Activated T-cell treated with anti-CD3 and anti-CD28 coated beads, Interleukin-2, amount 50 U/mL, for 24 hours (primary cell): Measurements from ENCODE around the gene SLC2A1.

ENCODE experiments used
- DNase-seq: peaks from one replicate; pipeline ENCODE4 v3.0.0-alpha.2; 2020
- H3K27ac Mint-ChIP-seq: 2 replicates; pipeline ENCODE4 v1.8.0; 2020; ENCODE audit warnings: mild to moderate bottlenecking, mixed read lengths
- H3K27me3 Mint-ChIP-seq: 2 replicates; pipeline ENCODE4 v1.8.0; 2020; ENCODE audit warnings: mixed read lengths
- H3K36me3 Mint-ChIP-seq: 2 replicates; pipeline ENCODE4 v1.8.0; 2020; ENCODE audit warnings: low read depth, mixed read lengths
- H3K4me1 Mint-ChIP-seq: 2 replicates; pipeline ENCODE4 v1.8.0; 2020; ENCODE audit warnings: low read depth, mixed read lengths
- H3K4me3 Mint-ChIP-seq: 2 replicates; pipeline ENCODE4 v1.8.0; 2020; ENCODE audit warnings: mild to moderate bottlenecking, moderate library complexity, mixed read lengths
- H3K9me3 Mint-ChIP-seq: 2 replicates; pipeline ENCODE4 v1.8.0; 2020; ENCODE audit warnings: mixed read lengths

SLC2A1 gene

GRCh38 chr1:42934541-42935312, 23.9 kb downstream of the SLC2A1 start:
- Mint-ChIP-seq H3K36me3 (peaks cover 98% of the 10 kb centered on the region), H3K4me1 (peaks cover 98% of the 10 kb centered on the region), H3K27ac (peak overlapping the region; percentile 97), H3K9me3 (no peaks in the 10 kb centered on the region), H3K27me3 (no peaks in the 10 kb centered on the region), H3K4me3 (no peak overlapping the region)
- peak; percentile 31 for DNase-seq

DNA sequence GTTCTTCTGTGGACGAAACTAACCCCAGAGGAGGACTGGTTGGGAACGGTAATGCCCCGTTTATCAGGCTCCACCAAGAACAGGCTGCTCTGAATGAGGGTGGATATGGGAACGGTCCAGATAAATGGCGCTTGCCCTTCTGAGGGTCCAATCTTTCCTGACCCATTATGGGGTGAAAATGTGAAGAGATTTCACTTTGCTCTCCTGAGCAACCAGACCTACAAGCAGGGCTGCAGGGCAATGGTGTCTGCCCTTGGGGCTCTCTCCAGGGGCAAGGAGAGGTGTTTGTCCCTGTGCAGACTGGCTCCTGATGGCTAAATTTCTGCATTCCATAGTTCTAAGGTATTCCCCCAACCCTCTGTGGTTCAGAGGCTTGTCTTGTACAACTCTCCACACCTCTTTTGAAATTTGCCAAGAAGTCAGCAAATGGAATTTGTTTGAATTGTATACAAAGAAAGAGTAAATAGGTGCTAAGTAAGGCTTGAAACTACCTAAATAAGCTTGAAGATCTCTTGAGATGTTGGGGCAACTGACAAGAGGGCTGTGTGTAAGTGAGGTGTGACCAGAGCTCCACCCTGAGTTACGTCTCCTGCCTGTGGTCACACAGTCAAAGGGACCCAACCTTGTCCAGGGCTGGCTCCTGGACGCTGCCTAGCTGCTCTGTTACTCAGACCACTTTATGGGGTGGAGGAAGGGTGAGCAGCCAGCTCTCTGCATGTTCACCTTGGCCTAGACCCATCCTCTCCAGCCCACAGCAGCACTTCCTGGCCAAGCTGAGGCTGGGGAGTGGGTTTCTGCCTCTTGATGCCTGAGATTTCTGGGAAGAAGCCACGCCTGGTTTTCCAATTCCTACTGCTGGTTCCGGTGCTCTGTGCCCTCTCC, 24.8 kb downstream of the SLC2A1 start:
- Mint-ChIP-seq H3K4me1 (peaks cover 92% of the 10 kb centered on the region), H3K4me3 (no peak overlapping the region), H3K9me3 (no peaks in the 10 kb centered on the region)

GRCh38 chr1:42933060-42933586, 25.5 kb downstream of the SLC2A1 start:
- DNase-seq, result peak; percentile 27
- Mint-ChIP-seq H3K27me3 (no peaks in the 10 kb centered on the region), H3K4me1 (peaks cover 87% of the 10 kb centered on the region)

More for the DNA sequence above, 24.8 kb downstream of the SLC2A1 start:
- Mint-ChIP-seq H3K27me3 (no peaks in the 10 kb centered on the region), H3K27ac (peak overlapping the region; percentile 97), H3K36me3 (peaks cover 98% of the 10 kb centered on the region)
- DNase-seq, result peak; percentile 27

GRCh38 chr1:42932442-42932941, 26.2 kb downstream of the SLC2A1 start:
- no peaks in the 10 kb centered on the region for H3K9me3 Mint-ChIP-seq
- H3K4me1 Mint-ChIP-seq, result peaks cover 81% of the 10 kb centered on the region
- H3K4me3 Mint-ChIP-seq, result peak overlapping the region; percentile 65
- peaks cover 98% of the 10 kb centered on the region for H3K36me3 Mint-ChIP-seq
- DNase-seq, result no peak
- no peaks in the 10 kb centered on the region for H3K27me3 Mint-ChIP-seq
- H3K27ac Mint-ChIP-seq, result peak overlapping the region; percentile 97

More at GRCh38 chr1:42933060-42933586, 25.5 kb downstream of the SLC2A1 start:
- H3K36me3 Mint-ChIP-seq, result peaks cover 98% of the 10 kb centered on the region
- H3K4me3 Mint-ChIP-seq, result peak overlapping the region; percentile 65
- no peaks in the 10 kb centered on the region for H3K9me3 Mint-ChIP-seq
- peak overlapping the region; percentile 97 for H3K27ac Mint-ChIP-seq

GRCh38 chr1:42931911-42932422, 26.7 kb downstream of the SLC2A1 start:
- H3K9me3 Mint-ChIP-seq, result no peaks in the 10 kb centered on the region
- peaks cover 98% of the 10 kb centered on the region for H3K36me3 Mint-ChIP-seq
- peak; percentile 83 for DNase-seq

DNA sequence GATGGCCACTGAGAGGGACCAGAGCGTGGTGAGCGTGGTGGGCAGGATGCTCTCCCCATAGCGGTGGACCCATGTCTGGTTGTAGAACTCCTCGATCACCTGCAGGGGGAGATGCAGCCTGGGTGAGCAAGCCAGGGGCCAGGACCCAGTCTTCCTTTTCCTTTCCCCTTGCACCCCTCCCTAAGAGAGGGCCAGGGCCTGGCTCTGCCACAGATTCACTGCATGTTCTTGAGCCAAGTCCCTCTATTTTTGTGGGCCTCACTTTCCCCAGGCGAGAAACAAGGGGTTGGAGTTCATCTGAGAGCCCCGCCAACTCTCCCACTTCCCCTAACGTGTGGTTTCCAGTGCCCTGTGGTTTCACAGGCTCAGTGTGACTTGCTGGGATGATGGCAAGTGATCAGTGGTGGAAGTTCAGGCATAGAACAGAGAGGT, 27.5 kb downstream of the SLC2A1 start:
- H3K27me3 Mint-ChIP-seq, result no peaks in the 10 kb centered on the region
- peaks cover 98% of the 10 kb centered on the region for H3K36me3 Mint-ChIP-seq
- peak overlapping the region; percentile 65 for H3K4me3 Mint-ChIP-seq
- H3K9me3 Mint-ChIP-seq, result no peaks in the 10 kb centered on the region
- H3K27ac Mint-ChIP-seq, result peak overlapping the region; percentile 97
- DNase-seq, result peak; percentile 66
- peaks cover 69% of the 10 kb centered on the region for H3K4me1 Mint-ChIP-seq

More at GRCh38 chr1:42931911-42932422, 26.7 kb downstream of the SLC2A1 start:
- H3K27me3 Mint-ChIP-seq, result no peaks in the 10 kb centered on the region
- H3K4me1 Mint-ChIP-seq, result peaks cover 76% of the 10 kb centered on the region
- peak overlapping the region; percentile 97 for H3K27ac Mint-ChIP-seq
- peak overlapping the region; percentile 65 for H3K4me3 Mint-ChIP-seq

GRCh38 chr1:42930178-42931107, 28.2 kb downstream of the SLC2A1 start:
- H3K4me1 Mint-ChIP-seq, result peaks cover 68% of the 10 kb centered on the region
- peak overlapping the region; percentile 97 for H3K27ac Mint-ChIP-seq
- DNase-seq, result peak; percentile 28
- no peaks in the 10 kb centered on the region for H3K9me3 Mint-ChIP-seq
- H3K36me3 Mint-ChIP-seq, result peaks cover 98% of the 10 kb centered on the region
- H3K27me3 Mint-ChIP-seq, result no peaks in the 10 kb centered on the region
- no peak overlapping the region for H3K4me3 Mint-ChIP-seq

DNA sequence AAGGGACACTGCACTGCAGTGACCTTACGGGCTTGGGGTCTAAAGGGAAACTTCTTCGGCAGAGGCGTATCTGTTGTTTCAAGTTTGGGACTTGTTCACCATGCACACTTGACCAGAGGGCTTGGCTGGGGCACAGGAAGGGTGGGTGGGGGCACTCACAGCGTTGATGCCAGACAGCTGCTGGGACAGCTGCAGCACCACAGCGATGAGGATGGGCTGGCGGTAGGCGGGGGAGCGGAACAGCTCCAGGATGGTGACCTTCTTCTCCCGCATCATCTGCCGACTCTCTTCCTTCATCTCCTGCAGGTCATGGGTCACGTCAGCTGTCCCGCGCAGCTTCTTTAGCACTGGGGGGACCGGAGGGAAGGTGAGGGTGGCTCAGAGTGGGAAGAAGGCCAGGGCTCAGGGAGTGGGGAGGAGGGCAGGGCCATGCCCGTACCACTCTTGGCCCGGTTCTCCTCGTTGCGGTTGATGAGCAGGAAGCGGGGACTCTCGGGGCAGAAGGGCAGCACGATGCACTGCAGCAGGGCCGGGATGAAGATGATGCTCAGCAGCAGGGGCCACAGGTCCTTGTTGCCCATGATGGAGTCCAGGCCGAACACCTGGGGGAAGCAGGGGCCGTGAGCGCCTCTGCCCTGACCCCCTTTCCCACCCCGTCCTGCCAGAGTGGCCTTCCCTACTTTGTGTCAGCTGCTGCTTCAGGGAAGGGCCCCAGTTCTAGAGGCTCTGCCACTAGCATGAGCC, 29.1 kb downstream of the SLC2A1 start:
- H3K4me1 Mint-ChIP-seq, result peaks cover 66% of the 10 kb centered on the region
- H3K27ac Mint-ChIP-seq, result peak overlapping the region; percentile 97
- H3K4me3 Mint-ChIP-seq, result no peak overlapping the region
- H3K36me3 Mint-ChIP-seq, result peaks cover 96% of the 10 kb centered on the region
- no peak for DNase-seq
- no peaks in the 10 kb centered on the region for H3K27me3 Mint-ChIP-seq
- H3K9me3 Mint-ChIP-seq, result no peaks in the 10 kb centered on the region

- peaks cover 95% of the 10 kb centered on the region for H3K36me3 Mint-ChIP-seq
- H3K27ac Mint-ChIP-seq, result peak overlapping the region; percentile 59
- peak; percentile 28 for DNase-seq
- no peaks in the 10 kb centered on the region for H3K9me3 Mint-ChIP-seq
- H3K4me3 Mint-ChIP-seq, result no peak overlapping the region
- peaks cover 63% of the 10 kb centered on the region for H3K4me1 Mint-ChIP-seq
- no peaks in the 10 kb centered on the region for H3K27me3 Mint-ChIP-seq
These were observed 29.8 kb downstream of the SLC2A1 start for GRCh38 chr1:42928859-42929258.

- no peak for DNase-seq
- H3K27ac Mint-ChIP-seq, result peak overlapping the region; percentile 66
- no peaks in the 10 kb centered on the region for H3K27me3 Mint-ChIP-seq
- no peak overlapping the region for H3K4me3 Mint-ChIP-seq
- peaks cover 88% of the 10 kb centered on the region for H3K36me3 Mint-ChIP-seq
- peaks cover 62% of the 10 kb centered on the region for H3K4me1 Mint-ChIP-seq
- H3K9me3 Mint-ChIP-seq, result no peaks in the 10 kb centered on the region
These were observed 30.7 kb downstream of the SLC2A1 start for GRCh38 chr1:42927920-42928505.

DNA sequence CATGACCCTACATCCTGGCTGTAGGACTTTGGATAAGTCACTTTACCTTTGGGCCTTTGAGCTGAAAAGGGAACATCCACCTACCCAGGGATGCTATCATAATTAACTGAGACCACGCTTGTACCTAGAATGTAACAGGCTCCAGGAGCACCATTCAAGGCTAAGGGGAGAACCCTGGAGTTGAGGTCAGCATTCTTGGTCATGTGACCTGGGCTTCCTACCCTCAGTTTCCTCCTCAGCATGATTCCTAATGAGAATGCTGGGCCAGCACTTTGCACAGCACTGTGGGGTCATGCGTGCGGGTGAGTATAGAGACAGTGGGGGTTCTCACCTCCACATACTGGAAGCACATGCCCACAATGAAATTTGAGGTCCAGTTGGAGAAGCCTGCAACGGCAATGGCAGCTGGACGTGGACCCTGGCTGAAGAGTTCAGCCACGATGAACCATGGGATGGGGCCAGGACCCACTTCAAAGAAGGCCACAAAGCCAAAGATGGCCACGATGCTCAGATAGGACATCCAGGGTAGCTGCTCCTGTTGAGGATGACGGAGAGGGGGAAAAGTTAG, 31.3 kb downstream of the SLC2A1 start:
- no peak for DNase-seq
- Mint-ChIP-seq H3K27ac (peak overlapping the region; percentile 22), H3K4me1 (peaks cover 61% of the 10 kb centered on the region), H3K4me3 (no peak overlapping the region), H3K9me3 (no peaks in the 10 kb centered on the region), H3K36me3 (peaks cover 81% of the 10 kb centered on the region), H3K27me3 (no peaks in the 10 kb centered on the region)

DNA sequence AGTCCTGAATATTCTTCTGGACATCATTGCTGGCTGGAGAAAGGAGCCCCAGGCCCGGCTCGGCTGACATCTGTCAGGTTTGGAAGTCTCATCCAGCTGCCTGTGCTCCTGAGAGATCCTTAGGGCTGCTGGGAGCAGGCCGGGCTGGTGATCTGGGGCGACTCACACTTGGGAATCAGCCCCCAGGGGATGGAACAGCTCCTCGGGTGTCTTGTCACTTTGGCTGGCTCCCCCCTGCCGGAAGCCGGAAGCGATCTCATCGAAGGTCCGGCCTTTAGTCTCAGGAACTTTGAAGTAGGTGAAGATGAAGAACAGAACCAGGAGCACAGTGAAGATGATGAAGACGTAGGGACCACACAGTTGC, 31.8 kb downstream of the SLC2A1 start:
- Mint-ChIP-seq H3K27ac (peak overlapping the region; percentile 7), H3K9me3 (no peaks in the 10 kb centered on the region), H3K4me3 (no peak overlapping the region), H3K27me3 (no peaks in the 10 kb centered on the region), H3K4me1 (peaks cover 56% of the 10 kb centered on the region), H3K36me3 (peaks cover 78% of the 10 kb centered on the region)
- DNase-seq, result no peak
